ENCODE results near the gene HNRNPA1. TPM values are rescaled to one million over a fixed set of nuclear protein-coding genes. Genes with fewer than 3 reads are reported as not detected.
"Not testable (repeated sequence)": the region's sequence is repeated elsewhere in the genome, so short reads cannot be mapped to it uniquely, and the experiment has no call there.

Gene HNRNPA1
- 1,000 to 10,000 TPM; 1,232 to 1,373 TPM for total RNA-seq

GRCh38 chr12:54280468-54281260, at the start of gene HNRNPA1:
TSS of gene HNRNPA1 (plus strand) at chr12:54280726. CDS start at chr12:54280808, 82 bp downstream.
- Mint-ChIP-seq H3K36me3 (peaks cover 30% of the 10 kb centered on the region), H3K9me3 (ENCODE audit: low read depth) (no peaks in the 10 kb centered on the region), H3K4me1 (peaks cover 56% of the 10 kb centered on the region), H3K4me3 (no peak within 1 kb of the TSS), H3K27ac (no peak within 1 kb of the TSS), H3K27me3 (no peaks in the 10 kb centered on the region)
- ATAC-seq (peak; percentile 86), DNase-seq (peak; percentile 99)
- CTCF ChIA-PET: interaction anchor here (0.7 to 3.8 kb wide), 12 partner anchors 9 to 99 kb away, joined by 3 to 19 read pairs (median 4); partner anchors contain the start of gene COPZ1

GRCh38 chr12:54231269-54231668, 49.3 kb upstream of the HNRNPA1 start:
- Mint-ChIP-seq H3K4me1 (peaks cover 14% of the 10 kb centered on the region), H3K36me3 (peaks cover 11% of the 10 kb centered on the region)
- DNase-seq; H3K4me3 Mint-ChIP-seq; ATAC-seq; H3K9me3 Mint-ChIP-seq (ENCODE audit: low read depth); H3K27ac Mint-ChIP-seq; H3K27me3 Mint-ChIP-seq: not testable (repeated sequence)
- CTCF ChIA-PET: interaction anchor here (0.6 to 1.4 kb wide), 6 partner anchors 20 to 318 kb away, joined by 3 to 5 read pairs (median 3); no protein-coding TSS in a partner anchor

GRCh38 chr12:54232790-54233189, 47.7 kb upstream of the HNRNPA1 start:
- no peak for DNase-seq
- CTCF ChIA-PET: interaction anchor here (1.4 to 1.6 kb wide), 2 partner anchors 19 to 41 kb away, joined by 3 to 4 read pairs; no protein-coding TSS in a partner anchor
- H3K36me3 Mint-ChIP-seq: peaks cover 21% of the 10 kb centered on the region
- no peak overlapping the region for H3K4me3 Mint-ChIP-seq
- no peak overlapping the region for H3K27ac Mint-ChIP-seq
- H3K9me3 Mint-ChIP-seq (ENCODE audit: low read depth): no peaks in the 10 kb centered on the region
- no peaks in the 10 kb centered on the region for H3K27me3 Mint-ChIP-seq
- peaks cover 14% of the 10 kb centered on the region for H3K4me1 Mint-ChIP-seq
- no peak for ATAC-seq

GRCh38 chr12:54238531-54238930, 42.0 kb upstream of the HNRNPA1 start:
- no peaks in the 10 kb centered on the region for H3K9me3 Mint-ChIP-seq (ENCODE audit: low read depth)
- H3K36me3 Mint-ChIP-seq: peaks cover 46% of the 10 kb centered on the region
- H3K4me3 Mint-ChIP-seq: no peak overlapping the region
- no peaks in the 10 kb centered on the region for H3K27me3 Mint-ChIP-seq
- peaks cover 15% of the 10 kb centered on the region for H3K4me1 Mint-ChIP-seq
- ATAC-seq: no peak
- no peak for DNase-seq
- CTCF ChIA-PET: interaction anchor here (1.3 to 1.8 kb wide), 4 partner anchors 13 to 141 kb away, joined by 3 to 5 read pairs (median 4); no protein-coding TSS in a partner anchor
- no peak overlapping the region for H3K27ac Mint-ChIP-seq

- CTCF ChIA-PET: interaction anchor here (1.8 kb wide), 1 partner anchor 21 kb away, joined by 3 read pairs; no protein-coding TSS in a partner anchor
- H3K36me3 Mint-ChIP-seq: peaks cover 47% of the 10 kb centered on the region
- ATAC-seq (no peak), DNase-seq (no peak)
- no peak overlapping the region for H3K27ac Mint-ChIP-seq
- H3K27me3 Mint-ChIP-seq: no peaks in the 10 kb centered on the region
- H3K4me1 Mint-ChIP-seq: peaks cover 15% of the 10 kb centered on the region
- H3K9me3 Mint-ChIP-seq (ENCODE audit: low read depth): no peaks in the 10 kb centered on the region
- H3K4me3 Mint-ChIP-seq: no peak overlapping the region
Observed at GRCh38 chr12:54239620-54240019, 40.9 kb upstream of the HNRNPA1 start.

GRCh38 chr12:54240129-54240528, 40.4 kb upstream of the HNRNPA1 start:
- H3K4me1 Mint-ChIP-seq: peaks cover 15% of the 10 kb centered on the region
- ATAC-seq: no peak
- H3K36me3 Mint-ChIP-seq: peaks cover 47% of the 10 kb centered on the region

GRCh38 chr12:54240971-54241588, 39.4 kb upstream of the HNRNPA1 start:
- Mint-ChIP-seq H3K4me3 (no peak overlapping the region), H3K9me3 (ENCODE audit: low read depth) (no peaks in the 10 kb centered on the region), H3K36me3 (peaks cover 46% of the 10 kb centered on the region), H3K27me3 (no peaks in the 10 kb centered on the region), H3K27ac (peak overlapping the region; percentile 52), H3K4me1 (peaks cover 15% of the 10 kb centered on the region)
- DNase-seq (no peak), ATAC-seq (no peak)
- CTCF ChIA-PET: interaction anchor here (1.5 to 3.8 kb wide), 2 partner anchors 10 to 21 kb away, joined by 4 to 24 read pairs; no protein-coding TSS in a partner anchor

More at GRCh38 chr12:54240129-54240528, 40.4 kb upstream of the HNRNPA1 start:
- CTCF ChIA-PET: interaction anchor here (1.8 to 3.8 kb wide), 2 partner anchors 11 to 22 kb away, joined by 3 to 24 read pairs; no protein-coding TSS in a partner anchor
- no peaks in the 10 kb centered on the region for H3K9me3 Mint-ChIP-seq (ENCODE audit: low read depth)
- no peak overlapping the region for H3K4me3 Mint-ChIP-seq
- no peak overlapping the region for H3K27ac Mint-ChIP-seq
- H3K27me3 Mint-ChIP-seq: no peaks in the 10 kb centered on the region
- no peak for DNase-seq

- DNase-seq: no peak
- no peak for ATAC-seq
- no peaks in the 10 kb centered on the region for H3K9me3 Mint-ChIP-seq (ENCODE audit: low read depth)
- CTCF ChIA-PET: interaction anchor here (0.6 kb wide), 1 partner anchor 177 kb away, joined by 4 read pairs; no protein-coding TSS in a partner anchor
- H3K4me1 Mint-ChIP-seq: peaks cover 10% of the 10 kb centered on the region
- peaks cover 47% of the 10 kb centered on the region for H3K36me3 Mint-ChIP-seq
- no peak overlapping the region for H3K27ac Mint-ChIP-seq
- no peaks in the 10 kb centered on the region for H3K27me3 Mint-ChIP-seq
- no peak overlapping the region for H3K4me3 Mint-ChIP-seq
Observed at GRCh38 chr12:54246011-54246641, 34.4 kb upstream of the HNRNPA1 start.

- no peaks in the 10 kb centered on the region for H3K9me3 Mint-ChIP-seq (ENCODE audit: low read depth)
- H3K27ac Mint-ChIP-seq: no peak overlapping the region
Observed at GRCh38 chr12:54249489-54249888, 31.0 kb upstream of the HNRNPA1 start.

GRCh38 chr12:54251667-54252284, 28.8 kb upstream of the HNRNPA1 start:
- ATAC-seq: peak; percentile 45
- Mint-ChIP-seq H3K4me3 (no peak overlapping the region), H3K9me3 (ENCODE audit: low read depth) (no peaks in the 10 kb centered on the region), H3K27me3 (no peaks in the 10 kb centered on the region), H3K4me1 (peaks cover 4% of the 10 kb centered on the region), H3K27ac (peak overlapping the region; percentile 19), H3K36me3 (peaks cover 51% of the 10 kb centered on the region)
- CTCF ChIA-PET: interaction anchor here (0.7 to 3.3 kb wide), 33 partner anchors 9 to 147 kb away, joined by 3 to 27 read pairs (median 5); partner anchors contain the start of gene COPZ1
- no peak for DNase-seq

More at GRCh38 chr12:54249489-54249888, 31.0 kb upstream of the HNRNPA1 start:
- ATAC-seq (no peak), DNase-seq (no peak)
- no peaks in the 10 kb centered on the region for H3K27me3 Mint-ChIP-seq
- H3K4me1 Mint-ChIP-seq: peaks cover 2% of the 10 kb centered on the region
- CTCF ChIA-PET: interaction anchor here (0.9 to 1.5 kb wide), 6 partner anchors 9 to 150 kb away, joined by 3 to 11 read pairs (median 3); no protein-coding TSS in a partner anchor
- H3K4me3 Mint-ChIP-seq: no peak overlapping the region
- H3K36me3 Mint-ChIP-seq: peaks cover 48% of the 10 kb centered on the region

- no peak for DNase-seq
- peaks cover 51% of the 10 kb centered on the region for H3K36me3 Mint-ChIP-seq
- no peaks in the 10 kb centered on the region for H3K9me3 Mint-ChIP-seq (ENCODE audit: low read depth)
- CTCF ChIA-PET: interaction anchor here (0.7 to 3.3 kb wide), 16 partner anchors 9 to 899 kb away, joined by 3 to 27 read pairs (median 4); partner anchors contain the start of genes CBX5 and COPZ1
- H3K4me1 Mint-ChIP-seq: peaks cover 7% of the 10 kb centered on the region
- H3K27ac Mint-ChIP-seq: no peak overlapping the region
- H3K4me3 Mint-ChIP-seq: no peak overlapping the region
- no peaks in the 10 kb centered on the region for H3K27me3 Mint-ChIP-seq
- ATAC-seq: no peak
Observed at GRCh38 chr12:54253240-54253639, 27.3 kb upstream of the HNRNPA1 start.

- CTCF ChIA-PET: interaction anchor here (2.5 kb wide), 1 partner anchor 111 kb away, joined by 8 read pairs; no protein-coding TSS in a partner anchor
- Mint-ChIP-seq H3K27me3 (no peaks in the 10 kb centered on the region), H3K4me3 (no peak overlapping the region), H3K9me3 (ENCODE audit: low read depth) (no peaks in the 10 kb centered on the region), H3K36me3 (peaks cover 31% of the 10 kb centered on the region), H3K27ac (no peak overlapping the region), H3K4me1 (peaks cover 21% of the 10 kb centered on the region)
- ATAC-seq (no peak), DNase-seq (no peak)
Observed at GRCh38 chr12:54257332-54257731, 23.2 kb upstream of the HNRNPA1 start.

Measured in activated CD8-positive, alpha-beta memory T cell treated with anti-CD3 and anti-CD28 coated beads, Interleukin-2, amount 10 ng/mL, durations not matched to agents 7 days and 5 days (primary cell).